Measurements from ENCODE around the gene MBOAT1. TPM values are rescaled to one million over a fixed set of nuclear protein-coding genes. Genes with fewer than 3 reads are reported as not detected.

The MBOAT1 gene
- total RNA-seq, 4 donors from 2014 or later, result 6.6 to 10.2 (median 7.0) TPM

GRCh38 chr6:20126789-20127653, 85.2 kb downstream of the MBOAT1 start:
- ATAC-seq (ENCODE audit: low FRiP score) (peak; percentile 52), DNase-seq (ENCODE audit: low spot score) (peak; percentile 48)
- TF ChIP-seq, protein P1, sequence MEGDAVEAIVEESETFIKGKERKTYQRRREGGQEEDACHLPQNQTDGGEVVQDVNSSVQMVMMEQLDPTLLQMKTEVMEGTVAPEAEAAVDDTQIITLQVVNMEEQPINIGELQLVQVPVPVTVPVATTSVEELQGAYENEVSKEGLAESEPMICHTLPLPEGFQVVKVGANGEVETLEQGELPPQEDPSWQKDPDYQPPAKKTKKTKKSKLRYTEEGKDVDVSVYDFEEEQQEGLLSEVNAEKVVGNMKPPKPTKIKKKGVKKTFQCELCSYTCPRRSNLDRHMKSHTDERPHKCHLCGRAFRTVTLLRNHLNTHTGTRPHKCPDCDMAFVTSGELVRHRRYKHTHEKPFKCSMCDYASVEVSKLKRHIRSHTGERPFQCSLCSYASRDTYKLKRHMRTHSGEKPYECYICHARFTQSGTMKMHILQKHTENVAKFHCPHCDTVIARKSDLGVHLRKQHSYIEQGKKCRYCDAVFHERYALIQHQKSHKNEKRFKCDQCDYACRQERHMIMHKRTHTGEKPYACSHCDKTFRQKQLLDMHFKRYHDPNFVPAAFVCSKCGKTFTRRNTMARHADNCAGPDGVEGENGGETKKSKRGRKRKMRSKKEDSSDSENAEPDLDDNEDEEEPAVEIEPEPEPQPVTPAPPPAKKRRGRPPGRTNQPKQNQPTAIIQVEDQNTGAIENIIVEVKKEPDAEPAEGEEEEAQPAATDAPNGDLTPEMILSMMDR (IDR thresholded peaks at IDR 0.05), result peak in 1 of 3 donors; percentile 24

DNA sequence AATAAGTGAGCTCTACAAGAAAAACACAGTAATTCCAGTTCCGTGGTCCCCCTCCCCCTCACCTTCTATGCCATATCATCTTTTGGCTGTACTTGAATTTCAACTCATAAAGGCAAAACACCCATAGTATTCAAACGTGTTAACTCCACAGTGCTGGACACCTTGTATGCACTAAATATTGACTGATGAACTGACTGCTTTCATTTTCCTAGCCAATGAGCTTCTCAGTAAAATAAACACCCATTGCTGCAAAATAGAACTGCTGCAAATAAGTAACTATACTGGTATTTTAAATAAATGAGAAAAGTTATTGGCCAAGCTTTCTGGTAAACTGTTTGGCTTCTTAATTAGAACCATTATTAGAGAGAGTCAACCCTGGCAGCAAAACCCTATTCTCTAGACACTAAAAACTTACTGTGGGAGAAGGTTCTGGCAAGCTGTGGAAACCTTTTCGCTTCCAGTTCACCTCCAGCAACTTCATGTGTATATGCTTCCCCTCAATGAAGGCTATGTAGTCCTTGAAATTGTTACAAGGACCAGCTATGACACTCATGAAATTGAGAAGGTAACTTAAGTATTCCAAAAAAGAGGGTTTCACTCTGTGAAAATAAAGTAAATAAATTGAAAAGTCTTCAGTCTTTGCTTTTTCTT, 86.0 kb downstream of the MBOAT1 start:
- ATAC-seq (ENCODE audit: low FRiP score) (no peak), DNase-seq (ENCODE audit: low spot score) (no peak)
- TF ChIP-seq, protein P1 (IDR thresholded peaks at IDR 0.05), result no peak

DNA sequence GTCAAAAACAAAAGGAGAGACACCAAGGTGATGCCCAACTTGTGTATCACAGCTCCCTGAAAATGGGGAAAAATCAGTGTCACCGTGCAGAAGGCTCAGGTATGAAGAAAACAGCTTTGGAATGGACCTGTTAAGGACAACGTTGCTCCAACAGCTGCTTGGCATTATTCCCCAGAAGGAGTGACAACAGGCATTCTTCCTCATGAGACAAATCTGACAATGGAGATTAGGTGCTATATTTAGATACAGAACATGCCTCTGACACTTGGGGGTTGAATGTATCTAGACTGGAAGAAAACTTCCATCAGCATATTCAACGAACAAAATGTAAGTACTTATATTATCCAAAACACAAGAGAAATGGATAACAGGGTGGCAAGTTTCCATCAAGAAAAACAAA, 87.7 kb downstream of the MBOAT1 start:
- no peak for ATAC-seq (ENCODE audit: low FRiP score)
- TF ChIP-seq, protein P1 (IDR thresholded peaks at IDR 0.05), result no peak
- DNase-seq (ENCODE audit: low spot score), result no peak

DNA sequence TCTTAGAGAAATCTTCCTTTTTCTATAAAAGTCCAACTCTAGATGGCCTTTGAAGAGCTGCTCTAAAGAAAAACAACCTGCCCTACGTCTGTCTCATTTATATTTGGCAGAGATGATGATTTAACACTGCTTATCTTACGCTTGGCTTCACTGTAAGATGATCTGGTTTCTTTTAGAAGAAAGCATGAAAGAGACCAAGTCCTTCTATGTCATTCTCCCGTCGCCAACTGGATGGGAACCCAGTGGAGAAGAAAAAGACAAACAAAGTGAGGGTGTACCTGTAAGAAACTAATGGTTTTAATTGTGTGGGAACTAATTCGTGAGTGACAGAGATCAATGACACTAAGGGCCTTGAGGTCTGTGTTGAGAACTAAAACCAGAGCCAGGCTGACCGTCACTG, 92.8 kb downstream of the MBOAT1 start:
- no peak for ATAC-seq (ENCODE audit: low FRiP score)
- no peak for DNase-seq (ENCODE audit: low spot score)
- TF ChIP-seq, protein P1 (IDR thresholded peaks at IDR 0.05), result no peak

DNA sequence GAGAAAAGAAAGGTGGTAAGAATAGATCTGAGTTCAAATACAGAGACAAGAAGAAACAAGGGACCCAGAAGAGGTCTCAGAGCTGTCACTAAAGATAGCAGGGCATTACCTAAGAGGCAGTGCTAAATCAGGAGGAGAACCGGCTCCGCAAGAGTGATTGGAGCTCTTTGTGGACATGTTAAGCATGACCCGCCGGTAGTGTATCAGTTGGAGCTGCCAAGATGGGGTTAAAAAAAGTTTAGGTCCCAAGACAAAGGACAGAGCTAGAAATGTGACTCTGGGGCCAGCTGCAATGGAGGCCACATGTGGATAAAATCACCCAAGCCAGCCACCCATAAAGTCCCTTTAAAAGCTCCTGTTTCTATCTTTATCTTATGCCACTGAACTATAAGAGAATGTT, 93.4 kb downstream of the MBOAT1 start:
- TF ChIP-seq, protein P1 (IDR thresholded peaks at IDR 0.05), result no peak
- no peak for ATAC-seq (ENCODE audit: low FRiP score)
- DNase-seq (ENCODE audit: low spot score), result no peak

- DNase-seq (ENCODE audit: low spot score) (no peak), ATAC-seq (ENCODE audit: low FRiP score) (no peak)
- TF ChIP-seq, protein P1 (IDR thresholded peaks at IDR 0.05), result no peak
These were observed 94.8 kb downstream of the MBOAT1 start for GRCh38 chr6:20117474-20117873.
